Kidney capillary endothelial cell (primary cell): ENCODE data around the gene MAP3K6.

Experiments used
- DNase-seq: peaks from one replicate; pipeline ENCODE4 v3.0.0-alpha.2; 2018; ENCODE audit warnings: low spot score

Gene MAP3K6

GRCh38 chr1:27333717-27334279 is 33.0 kb downstream of the MAP3K6 start:
- DNase-seq, result no peak

GRCh38 chr1:27332536-27333281 is 34.1 kb downstream of the MAP3K6 start:
- DNase-seq, result peak; percentile 40

GRCh38 chr1:27331922-27332321 is 34.8 kb downstream of the MAP3K6 start:
- no peak for DNase-seq

- DNase-seq, result no peak
These were observed 35.3 kb downstream of the MAP3K6 start for GRCh38 chr1:27331426-27331825.

GRCh38 chr1:27330786-27331185 is 36.0 kb downstream of the MAP3K6 start:
- no peak for DNase-seq

- no peak for DNase-seq
These were observed 38.8 kb downstream of the MAP3K6 start for GRCh38 chr1:27327964-27328363.

- no peak for DNase-seq
These were observed 41.5 kb downstream of the MAP3K6 start for GRCh38 chr1:27325286-27325685.

GRCh38 chr1:27322569-27323240 is 44.1 kb downstream of the MAP3K6 start:
- no peak for DNase-seq

- peak; percentile 96 for DNase-seq
These were observed 44.8 kb downstream of the MAP3K6 start, which contains the start of gene TMEM222 for GRCh38 chr1:27321813-27322568. TSS of gene TMEM222 (plus strand) at chr1:27322163. CDS start at chr1:27322198, 35 bp downstream.

- no peak for DNase-seq
These were observed 48.2 kb downstream of the MAP3K6 start for GRCh38 chr1:27318596-27318995.

GRCh38 chr1:27318136-27318535 is 48.6 kb downstream of the MAP3K6 start:
- no peak for DNase-seq

GRCh38 chr1:27316860-27317259 is 49.9 kb downstream of the MAP3K6 start:
- no peak for DNase-seq

- no peak for DNase-seq
These were observed 52.0 kb downstream of the MAP3K6 start for GRCh38 chr1:27314737-27315136.

- DNase-seq, result no peak
These were observed 52.6 kb downstream of the MAP3K6 start for GRCh38 chr1:27314169-27314568.

- DNase-seq, result no peak
These were observed 58.7 kb downstream of the MAP3K6 start for GRCh38 chr1:27307874-27308598.

GRCh38 chr1:27306892-27307761 is 59.6 kb downstream of the MAP3K6 start:
- DNase-seq, result no peak

- DNase-seq, result no peak
These were observed 60.7 kb downstream of the MAP3K6 start for GRCh38 chr1:27306071-27306470.
